ENCODE results near the gene TFPT. TPM values are rescaled to one million over a fixed set of nuclear protein-coding genes. Genes with fewer than 3 reads are reported as not detected.

TFPT gene
- total and polyA plus RNA-seq, 2 of the 13 experiments (the other 11 are each of a cell fraction or from before 2014, with no cell fraction given): 8.4 to 10.7 TPM

GRCh38 chr19:54095859-54096616, 19.4 kb downstream of the TFPT start (continued):
- TF ChIP-seq ZBTB34 (CRISPR knock-in tag; IDR thresholded peaks at IDR 0.05) (0 out of 2 replicates have a peak, but pooled peaks have one; percentile 30), ZNF263 (CRISPR knock-in tag; IDR thresholded peaks at IDR 0.05) (peak; percentile 61; the same call in 1 of the 2 replicates), MTA1 (CRISPR knock-in tag; IDR thresholded peaks at IDR 0.05; ENCODE audit: borderline replicate concordance) (peak; percentile 40; the same call in 1 of the 2 replicates), ZNF510 (CRISPR knock-in tag; IDR thresholded peaks at IDR 0.05; ENCODE audit: low read depth) (0 out of 2 replicates have a peak, but pooled peaks have one; percentile 56)
- TF ChIP-seq, protein P1, sequence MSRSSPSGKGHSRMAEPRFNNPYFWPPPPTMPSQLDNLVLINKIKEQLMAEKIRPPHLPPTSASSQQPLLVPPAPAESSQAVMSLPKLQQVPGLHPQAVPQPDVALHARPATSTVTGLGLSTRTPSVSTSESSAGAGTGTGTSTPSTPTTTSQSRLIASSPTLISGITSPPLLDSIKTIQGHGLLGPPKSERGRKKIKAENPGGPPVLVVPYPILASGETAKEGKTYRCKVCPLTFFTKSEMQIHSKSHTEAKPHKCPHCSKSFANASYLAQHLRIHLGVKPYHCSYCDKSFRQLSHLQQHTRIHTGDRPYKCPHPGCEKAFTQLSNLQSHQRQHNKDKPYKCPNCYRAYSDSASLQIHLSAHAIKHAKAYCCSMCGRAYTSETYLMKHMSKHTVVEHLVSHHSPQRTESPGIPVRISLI (CRISPR knock-in tag; IDR thresholded peaks at IDR 0.05; ENCODE audit: borderline replicate concordance): peak; percentile 29; the same call in 1 of the 2 replicates

DNA sequence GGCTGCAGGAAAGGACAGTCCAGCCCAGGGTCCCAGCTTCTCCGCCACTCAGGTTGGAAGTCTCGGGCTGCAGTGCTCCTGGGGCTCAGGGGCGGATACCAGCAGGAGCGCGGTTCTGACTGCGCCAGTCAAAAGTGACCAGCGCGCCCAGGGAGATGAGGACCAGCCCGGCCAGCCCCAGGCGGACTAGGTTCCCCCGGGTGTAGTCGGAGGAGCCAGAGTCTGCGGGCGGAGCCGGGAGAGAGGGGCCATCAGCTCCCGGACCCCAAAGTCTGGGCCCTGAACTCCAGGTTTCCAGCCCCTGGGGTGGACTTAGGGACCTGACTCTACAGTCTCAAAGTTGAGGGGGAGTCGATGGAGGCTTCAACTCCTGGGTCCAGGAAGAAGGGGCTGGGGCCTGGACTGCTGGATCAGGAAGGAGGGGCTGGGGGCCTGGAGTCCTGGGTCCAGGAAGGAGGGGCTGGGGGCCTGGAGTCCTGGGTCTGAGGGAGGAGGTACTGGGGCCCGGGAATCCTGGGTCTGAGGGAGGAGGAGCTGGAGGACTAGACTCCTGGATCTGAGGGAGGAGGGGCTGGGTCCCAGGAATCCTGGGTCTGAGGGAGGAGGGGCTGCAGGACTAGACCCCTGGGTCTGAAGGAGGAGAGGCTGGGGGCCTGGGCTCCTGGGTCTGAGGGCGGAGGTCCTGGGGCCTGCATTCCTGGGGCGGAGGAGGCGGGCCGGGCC, 20.2 kb downstream of the TFPT start:
- H3K4me2 ChIP-seq (ENCODE audit: low read depth, low read length): peak overlapping the region; percentile 90
- H4K20me1 ChIP-seq (ENCODE audit: insufficient read depth, low read length): no peaks in the 10 kb centered on the region
- peaks cover 0 to 16% of the 10 kb centered on the region in 2 experiments; a peak in 1 of 5 replicates for H3K27me3 ChIP-seq (ENCODE audit: control insufficient read depth in 1 of 2, insufficient read depth in 2 of 2, low read length in 2 of 2)
- ChIA-PET CTCF (ENCODE audit: low intra/inter-chr PET ratio, low total read pairs) (no interaction called here), POLR2A (interaction anchor here (1.4 to 2.5 kb wide), 3 partner anchors 20 to 41 kb away, joined by 3 to 9 read pairs (median 5); partner anchors contain the start of genes CNOT3, PRPF31 and TFPT)
- intact Hi-C loops (cut with micrococcal nuclease; ENCODE audit: unreplicated experiment) (no loop called here), in situ Hi-C loops (cut with HindIII; ENCODE audit: extremely low pct_ligation_motif_present, low pct_unique_long_range_greater_than_20kb) (no loop called here)
- DNase-seq (ENCODE audit: low spot score) (no peak), ATAC-seq (no peak), FAIRE-seq (no peak)
- no peaks in the 10 kb centered on the region for H3K9me3 ChIP-seq (ENCODE audit: low read length)
- no TSS peak for BruUV-seq (replicated peaks)
- TF ChIP-seq ZSCAN22 (CRISPR knock-in tag; IDR thresholded peaks at IDR 0.05) (peak; percentile 88), ZNF709 (CRISPR knock-in tag; IDR thresholded peaks at IDR 0.05) (0 out of 2 replicates have a peak, but pooled peaks have one; percentile 8)
- TF ChIP-seq, protein P2, sequence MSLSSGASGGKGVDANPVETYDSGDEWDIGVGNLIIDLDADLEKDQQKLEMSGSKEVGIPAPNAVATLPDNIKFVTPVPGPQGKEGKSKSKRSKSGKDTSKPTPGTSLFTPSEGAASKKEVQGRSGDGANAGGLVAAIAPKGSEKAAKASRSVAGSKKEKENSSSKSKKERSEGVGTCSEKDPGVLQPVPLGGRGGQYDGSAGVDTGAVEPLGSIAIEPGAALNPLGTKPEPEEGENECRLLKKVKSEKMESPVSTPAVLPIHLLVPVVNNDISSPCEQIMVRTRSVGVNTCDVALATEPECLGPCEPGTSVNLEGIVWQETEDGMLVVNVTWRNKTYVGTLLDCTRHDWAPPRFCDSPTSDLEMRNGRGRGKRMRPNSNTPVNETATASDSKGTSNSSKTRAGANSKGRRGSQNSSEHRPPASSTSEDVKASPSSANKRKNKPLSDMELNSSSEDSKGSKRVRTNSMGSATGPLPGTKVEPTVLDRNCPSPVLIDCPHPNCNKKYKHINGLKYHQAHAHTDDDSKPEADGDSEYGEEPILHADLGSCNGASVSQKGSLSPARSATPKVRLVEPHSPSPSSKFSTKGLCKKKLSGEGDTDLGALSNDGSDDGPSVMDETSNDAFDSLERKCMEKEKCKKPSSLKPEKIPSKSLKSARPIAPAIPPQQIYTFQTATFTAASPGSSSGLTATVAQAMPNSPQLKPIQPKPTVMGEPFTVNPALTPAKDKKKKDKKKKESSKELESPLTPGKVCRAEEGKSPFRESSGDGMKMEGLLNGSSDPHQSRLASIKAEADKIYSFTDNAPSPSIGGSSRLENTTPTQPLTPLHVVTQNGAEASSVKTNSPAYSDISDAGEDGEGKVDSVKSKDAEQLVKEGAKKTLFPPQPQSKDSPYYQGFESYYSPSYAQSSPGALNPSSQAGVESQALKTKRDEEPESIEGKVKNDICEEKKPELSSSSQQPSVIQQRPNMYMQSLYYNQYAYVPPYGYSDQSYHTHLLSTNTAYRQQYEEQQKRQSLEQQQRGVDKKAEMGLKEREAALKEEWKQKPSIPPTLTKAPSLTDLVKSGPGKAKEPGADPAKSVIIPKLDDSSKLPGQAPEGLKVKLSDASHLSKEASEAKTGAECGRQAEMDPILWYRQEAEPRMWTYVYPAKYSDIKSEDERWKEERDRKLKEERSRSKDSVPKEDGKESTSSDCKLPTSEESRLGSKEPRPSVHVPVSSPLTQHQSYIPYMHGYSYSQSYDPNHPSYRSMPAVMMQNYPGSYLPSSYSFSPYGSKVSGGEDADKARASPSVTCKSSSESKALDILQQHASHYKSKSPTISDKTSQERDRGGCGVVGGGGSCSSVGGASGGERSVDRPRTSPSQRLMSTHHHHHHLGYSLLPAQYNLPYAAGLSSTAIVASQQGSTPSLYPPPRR (CRISPR knock-in tag; IDR thresholded peaks at IDR 0.05; ENCODE audit: borderline replicate concordance): no peak
- peak overlapping the region in 2 of 3 experiments; percentile 31 to 66; a peak in 3 of 6 replicates for H3K4me3 ChIP-seq (replicated peaks in 1 of 3; ENCODE audit: insufficient read depth in 1 of 3, low read depth in 2 of 3, low read length in 3 of 3)
- H3K79me2 ChIP-seq (ENCODE audit: insufficient read depth, low read length): no peaks in the 10 kb centered on the region
- 83% methylated on average over 14 of the region's 22 CpGs for WGBS (ENCODE audit: low lambda C conversion rate)
- peaks cover 18% of the 10 kb centered on the region for H3K4me1 ChIP-seq (ENCODE audit: insufficient read depth, low read length)
- H3K9ac ChIP-seq (ENCODE audit: insufficient read depth, low read depth, low read length): no peak overlapping the region
- H3K36me3 ChIP-seq (replicated peaks in 1 of 2; ENCODE audit: control insufficient read depth in 1 of 2, insufficient read depth in 2 of 2, low read length in 2 of 2): no peaks in the 10 kb centered on the region
- H3K27ac ChIP-seq (ENCODE audit: extremely low read length, insufficient read depth, low read length): no peak overlapping the region
- H2AFZ ChIP-seq (ENCODE audit: low read length): no peak overlapping the region
